B cell (primary cell): ENCODE data around the gene FTCD.

Source experiments
- EZH2 ChIP-seq: IDR thresholded peaks from 2 replicates; pipeline ENCODE4 v1.6.1; 2012; ENCODE audit warnings: borderline replicate concordance, low read depth, mild to moderate bottlenecking, moderate library complexity, low read length; ENCODE audit not compliant: insufficient read depth, poor library complexity, severe bottlenecking
- TF ChIP-seq, protein P1 (sequence below): fragments of 200-600 bp; IDR thresholded peaks from one replicate; pipeline ENCODE4 v1.8.0; 2022; ENCODE audit warnings: antibody characterized with exemption, mild to moderate bottlenecking

DNA sequence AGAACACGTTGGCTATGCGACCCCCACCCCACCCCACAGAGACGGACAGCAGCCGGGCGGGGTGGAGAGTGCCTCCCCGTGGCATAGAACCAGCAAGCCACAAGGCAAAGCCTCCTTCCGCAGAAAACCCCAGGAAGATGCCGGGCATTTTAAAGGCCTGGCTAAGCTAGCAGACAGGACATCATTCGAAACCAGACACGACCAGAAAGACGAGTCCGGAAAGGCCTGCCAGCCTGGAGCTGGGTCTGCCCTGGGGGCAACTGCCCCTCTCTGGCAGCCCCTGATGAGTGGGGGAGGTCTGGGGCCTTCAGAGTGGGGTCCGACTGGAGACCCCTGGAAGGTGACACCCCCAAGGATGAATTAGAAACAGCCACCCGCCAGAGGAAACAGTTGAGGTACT is 8.5 kb downstream of the FTCD start:
- TF ChIP-seq, protein P1, sequence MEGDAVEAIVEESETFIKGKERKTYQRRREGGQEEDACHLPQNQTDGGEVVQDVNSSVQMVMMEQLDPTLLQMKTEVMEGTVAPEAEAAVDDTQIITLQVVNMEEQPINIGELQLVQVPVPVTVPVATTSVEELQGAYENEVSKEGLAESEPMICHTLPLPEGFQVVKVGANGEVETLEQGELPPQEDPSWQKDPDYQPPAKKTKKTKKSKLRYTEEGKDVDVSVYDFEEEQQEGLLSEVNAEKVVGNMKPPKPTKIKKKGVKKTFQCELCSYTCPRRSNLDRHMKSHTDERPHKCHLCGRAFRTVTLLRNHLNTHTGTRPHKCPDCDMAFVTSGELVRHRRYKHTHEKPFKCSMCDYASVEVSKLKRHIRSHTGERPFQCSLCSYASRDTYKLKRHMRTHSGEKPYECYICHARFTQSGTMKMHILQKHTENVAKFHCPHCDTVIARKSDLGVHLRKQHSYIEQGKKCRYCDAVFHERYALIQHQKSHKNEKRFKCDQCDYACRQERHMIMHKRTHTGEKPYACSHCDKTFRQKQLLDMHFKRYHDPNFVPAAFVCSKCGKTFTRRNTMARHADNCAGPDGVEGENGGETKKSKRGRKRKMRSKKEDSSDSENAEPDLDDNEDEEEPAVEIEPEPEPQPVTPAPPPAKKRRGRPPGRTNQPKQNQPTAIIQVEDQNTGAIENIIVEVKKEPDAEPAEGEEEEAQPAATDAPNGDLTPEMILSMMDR = no peak
- TF ChIP-seq EZH2 = no peak
